ENCODE results near the gene PRDM1.

DNA sequence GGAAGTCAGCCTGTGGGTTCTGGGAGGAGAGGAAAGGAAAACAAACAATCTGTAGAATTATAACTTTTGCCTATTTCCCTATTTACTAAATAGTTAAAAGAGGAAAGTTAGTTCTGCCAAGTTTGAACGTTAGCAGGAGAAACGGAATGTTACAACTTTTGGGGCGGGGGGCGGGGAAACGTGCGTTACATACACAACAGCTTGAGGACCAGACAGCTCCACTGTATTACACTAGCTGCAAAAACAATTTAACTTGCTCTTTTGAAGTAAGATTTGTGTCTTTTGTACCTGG lies 498 bp upstream of the PRDM1 start:
- no peak for TF ChIP-seq TAF1 (IDR thresholded peaks at IDR 0.05; ENCODE audit: borderline replicate concordance, low read depth, low read length)
- no peak for TF ChIP-seq MXI1 (IDR thresholded peaks at IDR 0.05; ENCODE audit: low read depth, low read length)
- TF ChIP-seq EP300 (IDR thresholded peaks at IDR 0.05; ENCODE audit: borderline replicate concordance in 1 of 2, low read depth in 1 of 2, low read length in 1 of 2) = no peak
- TF ChIP-seq, protein P1, sequence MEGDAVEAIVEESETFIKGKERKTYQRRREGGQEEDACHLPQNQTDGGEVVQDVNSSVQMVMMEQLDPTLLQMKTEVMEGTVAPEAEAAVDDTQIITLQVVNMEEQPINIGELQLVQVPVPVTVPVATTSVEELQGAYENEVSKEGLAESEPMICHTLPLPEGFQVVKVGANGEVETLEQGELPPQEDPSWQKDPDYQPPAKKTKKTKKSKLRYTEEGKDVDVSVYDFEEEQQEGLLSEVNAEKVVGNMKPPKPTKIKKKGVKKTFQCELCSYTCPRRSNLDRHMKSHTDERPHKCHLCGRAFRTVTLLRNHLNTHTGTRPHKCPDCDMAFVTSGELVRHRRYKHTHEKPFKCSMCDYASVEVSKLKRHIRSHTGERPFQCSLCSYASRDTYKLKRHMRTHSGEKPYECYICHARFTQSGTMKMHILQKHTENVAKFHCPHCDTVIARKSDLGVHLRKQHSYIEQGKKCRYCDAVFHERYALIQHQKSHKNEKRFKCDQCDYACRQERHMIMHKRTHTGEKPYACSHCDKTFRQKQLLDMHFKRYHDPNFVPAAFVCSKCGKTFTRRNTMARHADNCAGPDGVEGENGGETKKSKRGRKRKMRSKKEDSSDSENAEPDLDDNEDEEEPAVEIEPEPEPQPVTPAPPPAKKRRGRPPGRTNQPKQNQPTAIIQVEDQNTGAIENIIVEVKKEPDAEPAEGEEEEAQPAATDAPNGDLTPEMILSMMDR (IDR thresholded peaks at IDR 0.05) = no peak
- TF ChIP-seq YY1 (IDR thresholded peaks at IDR 0.05; ENCODE audit: low read depth) = no peak
- no peak for TF ChIP-seq TCF12 (IDR thresholded peaks at IDR 0.05)
- no peak for TF ChIP-seq FOXM1 (IDR thresholded peaks at IDR 0.05; ENCODE audit: low read depth)
- TF ChIP-seq RXRA (IDR thresholded peaks at IDR 0.05; ENCODE audit: borderline replicate concordance, low read depth) = no peak
- TF ChIP-seq, protein P2, sequence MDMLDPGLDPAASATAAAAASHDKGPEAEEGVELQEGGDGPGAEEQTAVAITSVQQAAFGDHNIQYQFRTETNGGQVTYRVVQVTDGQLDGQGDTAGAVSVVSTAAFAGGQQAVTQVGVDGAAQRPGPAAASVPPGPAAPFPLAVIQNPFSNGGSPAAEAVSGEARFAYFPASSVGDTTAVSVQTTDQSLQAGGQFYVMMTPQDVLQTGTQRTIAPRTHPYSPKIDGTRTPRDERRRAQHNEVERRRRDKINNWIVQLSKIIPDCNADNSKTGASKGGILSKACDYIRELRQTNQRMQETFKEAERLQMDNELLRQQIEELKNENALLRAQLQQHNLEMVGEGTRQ (IDR thresholded peaks at IDR 0.05; ENCODE audit: borderline replicate concordance, low read depth, low read length) = no peak
- no peak for TF ChIP-seq EZH2phosphoT487 (IDR thresholded peaks at IDR 0.05; ENCODE audit: borderline replicate concordance, low read depth)
- TF ChIP-seq NRF1 (IDR thresholded peaks at IDR 0.05; ENCODE audit: low read depth, low read length) = no peak
- TF ChIP-seq SIN3A (IDR thresholded peaks at IDR 0.05; ENCODE audit: borderline replicate concordance, low read depth, low read length) = no peak

Measured in SK-N-SH (cell line).